Neuron (in vitro differentiated cells): ENCODE data around the gene IRX4.

Source experiments
- H2AFZ ChIP-seq: one replicate; pipeline ENCODE4 v1.6.1; 2013; ENCODE audit warnings: low read depth, mild to moderate bottlenecking, inconsistent platforms, low read length, moderate library complexity
- H3K27me3 ChIP-seq: one replicate; pipeline ENCODE4 v1.6.1; 2013; ENCODE audit warnings: low read length; ENCODE audit not compliant: insufficient read depth
- H3K36me3 ChIP-seq: one replicate; pipeline ENCODE4 v1.6.1; 2013; ENCODE audit warnings: low read length; ENCODE audit not compliant: insufficient read depth
- H3K4me1 ChIP-seq: one replicate; pipeline ENCODE4 v1.6.1; 2013; ENCODE audit warnings: low read length; ENCODE audit not compliant: insufficient read depth
- H3K4me3 ChIP-seq: 2 replicates; pipeline ENCODE4 v1.5.1; 2013; ENCODE audit warnings: mild to moderate bottlenecking, low read length, moderate library complexity
- H3K9me3 ChIP-seq: one replicate; pipeline ENCODE4 v1.6.1; 2013; ENCODE audit warnings: low read length

IRX4 gene

DNA sequence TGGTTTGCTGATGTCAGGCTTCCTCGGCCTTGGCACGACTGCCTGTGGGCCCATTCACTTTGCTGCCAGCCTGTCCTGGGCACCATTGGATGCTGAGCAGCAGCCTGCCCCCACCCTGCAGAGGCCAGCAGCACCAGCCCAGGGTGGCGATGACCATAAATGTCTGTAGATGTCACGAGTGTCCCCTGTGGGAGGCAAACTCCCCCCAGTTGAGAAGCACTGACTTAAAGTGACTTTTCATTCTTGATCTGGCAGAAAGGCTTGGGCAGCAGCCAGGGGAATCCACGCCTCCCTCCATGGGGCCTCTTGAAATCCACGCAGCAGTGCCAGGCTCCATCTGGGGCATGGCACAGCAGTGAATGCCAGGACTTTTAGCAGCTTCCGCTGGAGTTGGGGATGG, 21.8 kb downstream of the IRX4 start:
- no peak overlapping the region for H3K4me3 ChIP-seq
- no peaks in the 10 kb centered on the region for H3K27me3 ChIP-seq
- H3K36me3 ChIP-seq: no peaks in the 10 kb centered on the region
- H3K4me1 ChIP-seq: peaks cover 4% of the 10 kb centered on the region
- no peaks in the 10 kb centered on the region for H3K9me3 ChIP-seq
- H2AFZ ChIP-seq: no peak overlapping the region

DNA sequence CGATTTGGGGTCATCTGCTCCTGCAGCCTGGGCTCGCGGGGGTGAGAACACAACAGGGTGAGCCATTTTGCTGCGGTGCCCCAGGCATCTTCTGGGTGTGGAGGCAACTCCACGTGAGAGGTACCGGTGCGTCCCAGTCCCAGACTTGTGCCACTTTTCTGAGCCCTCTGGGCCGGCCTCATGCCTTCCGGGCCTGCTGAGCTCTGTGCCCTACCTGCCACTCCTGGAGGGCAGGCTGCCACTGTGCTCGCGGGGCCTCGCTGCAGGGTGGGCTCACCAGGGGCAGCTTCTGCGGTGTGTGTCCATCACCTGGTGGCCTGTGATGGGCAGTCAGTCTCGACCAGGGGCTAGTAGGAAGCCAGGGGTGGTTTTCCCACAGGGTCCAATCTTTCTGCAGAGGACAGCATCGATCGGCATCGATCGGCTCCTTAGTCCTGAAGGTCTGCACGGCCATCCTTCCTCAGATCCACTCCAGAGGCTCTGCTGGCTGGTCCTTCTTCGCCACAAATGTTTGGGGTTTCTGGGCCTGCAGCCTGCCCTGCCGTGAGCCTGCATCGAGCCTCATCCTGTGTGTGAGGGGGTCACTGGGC, 22.6 kb downstream of the IRX4 start:
- Histone ChIP-seq H3K27me3 (peaks cover 3% of the 10 kb centered on the region), H3K4me1 (peaks cover 4% of the 10 kb centered on the region), H3K36me3 (no peaks in the 10 kb centered on the region), H2AFZ (no peak overlapping the region), H3K9me3 (no peaks in the 10 kb centered on the region), H3K4me3 (no peak overlapping the region)

DNA sequence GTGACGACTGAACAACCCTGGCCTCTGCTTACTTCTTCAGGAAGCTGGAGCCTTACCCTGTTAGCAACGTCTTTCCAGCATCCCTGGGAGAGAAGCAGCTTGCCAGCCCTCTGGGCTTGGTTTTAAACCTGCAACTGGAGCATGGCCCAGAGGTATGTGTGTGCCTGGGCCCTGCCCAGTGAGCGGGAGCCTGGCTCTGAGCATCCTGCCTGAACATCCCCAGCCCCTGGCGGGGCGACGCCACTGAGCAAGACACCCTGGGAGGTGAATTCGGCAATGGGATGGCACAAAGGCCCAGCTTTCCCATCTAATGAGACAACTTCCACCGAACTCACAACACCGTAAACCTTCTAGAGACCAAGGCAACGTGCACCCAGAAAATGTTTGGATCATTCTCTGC, 23.6 kb downstream of the IRX4 start:
- no peaks in the 10 kb centered on the region for H3K9me3 ChIP-seq
- H3K4me3 ChIP-seq: no peak overlapping the region
- H3K27me3 ChIP-seq: peaks cover 3% of the 10 kb centered on the region
- no peaks in the 10 kb centered on the region for H3K36me3 ChIP-seq
- H3K4me1 ChIP-seq: peaks cover 4% of the 10 kb centered on the region
- no peak overlapping the region for H2AFZ ChIP-seq

DNA sequence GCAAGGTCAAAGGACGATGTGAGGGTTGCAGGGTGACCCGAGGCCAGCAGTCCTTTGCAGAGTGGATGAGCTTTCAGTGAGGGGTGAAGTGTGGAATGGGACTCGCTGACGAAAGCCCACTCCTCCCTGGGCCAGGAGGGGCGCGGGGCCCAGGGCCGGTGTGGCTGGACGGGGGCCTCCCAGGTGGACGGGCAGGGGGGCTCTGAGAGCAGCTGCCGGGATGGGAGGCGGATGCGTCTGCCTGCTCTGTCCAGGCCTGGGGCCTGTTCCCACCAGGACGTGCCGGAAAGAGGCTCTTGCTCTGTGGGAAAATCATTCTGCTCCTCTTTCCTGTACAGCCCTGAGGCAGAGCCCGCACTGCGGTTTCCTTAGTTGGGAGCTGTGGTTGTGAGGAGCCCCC, 24.3 kb downstream of the IRX4 start:
- Histone ChIP-seq H3K9me3 (no peaks in the 10 kb centered on the region), H3K4me1 (peaks cover 4% of the 10 kb centered on the region), H2AFZ (no peak overlapping the region), H3K36me3 (no peaks in the 10 kb centered on the region), H3K4me3 (no peak overlapping the region), H3K27me3 (peaks cover 3% of the 10 kb centered on the region)

DNA sequence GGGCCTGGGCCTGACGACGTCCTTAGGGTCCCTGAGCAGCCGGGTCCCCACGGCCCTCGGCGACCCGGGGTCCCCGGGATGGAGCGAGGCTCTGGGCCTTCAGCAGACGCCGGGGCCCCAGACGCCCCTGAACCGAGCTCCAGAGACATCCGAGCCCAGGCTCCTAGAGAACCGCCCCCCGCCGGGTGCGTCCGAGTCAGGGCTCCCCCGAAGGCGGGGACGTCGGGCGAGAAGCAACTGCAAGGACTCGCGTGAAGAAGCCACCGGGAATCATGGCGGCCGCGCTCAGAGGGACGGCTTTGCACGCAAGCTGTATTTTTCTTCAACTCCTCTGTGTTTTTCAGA, 25.5 kb downstream of the IRX4 start:
- Histone ChIP-seq H3K4me1 (peaks cover 2% of the 10 kb centered on the region), H3K9me3 (no peaks in the 10 kb centered on the region), H3K36me3 (no peaks in the 10 kb centered on the region), H2AFZ (no peak overlapping the region), H3K27me3 (peaks cover 3% of the 10 kb centered on the region), H3K4me3 (no peak overlapping the region)

DNA sequence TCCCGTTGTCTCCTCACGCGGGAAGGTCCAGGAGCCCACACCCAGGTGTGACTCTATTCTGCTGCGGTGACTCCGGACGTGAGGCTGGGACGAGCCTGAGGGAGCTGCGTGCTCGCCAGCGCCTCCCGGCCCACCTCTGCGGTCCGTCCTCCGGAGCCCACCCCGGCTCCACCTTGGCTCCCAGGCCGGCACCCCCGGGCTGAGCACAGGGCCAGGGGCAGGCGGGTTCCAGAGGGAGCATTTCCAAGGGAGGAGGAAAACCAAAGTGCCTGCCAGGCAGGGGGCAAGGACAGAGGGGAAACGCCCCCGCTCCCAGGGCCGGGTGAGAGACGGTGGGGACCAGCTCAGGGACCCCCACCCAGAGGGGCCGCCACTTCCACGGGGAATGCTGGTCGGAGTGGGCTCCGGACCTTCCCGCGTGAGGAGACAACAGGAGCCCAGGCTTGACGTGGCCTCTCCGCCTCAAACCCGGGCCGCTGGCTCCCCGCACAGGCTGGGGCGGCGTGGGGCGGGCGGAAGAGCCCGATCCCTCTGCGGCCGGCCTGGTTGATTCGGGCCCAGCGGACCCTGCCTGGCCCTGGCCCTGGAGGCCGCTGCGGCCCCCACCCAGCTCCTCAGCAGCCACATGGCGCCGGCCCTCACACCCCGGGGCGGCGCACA, 26.0 kb downstream of the IRX4 start:
- H3K9me3 ChIP-seq: no peaks in the 10 kb centered on the region
- no peaks in the 10 kb centered on the region for H3K36me3 ChIP-seq
- H3K27me3 ChIP-seq: peaks cover 3% of the 10 kb centered on the region
- H2AFZ ChIP-seq: no peak overlapping the region
- peaks cover 5% of the 10 kb centered on the region for H3K4me1 ChIP-seq
- H3K4me3 ChIP-seq: no peak overlapping the region

DNA sequence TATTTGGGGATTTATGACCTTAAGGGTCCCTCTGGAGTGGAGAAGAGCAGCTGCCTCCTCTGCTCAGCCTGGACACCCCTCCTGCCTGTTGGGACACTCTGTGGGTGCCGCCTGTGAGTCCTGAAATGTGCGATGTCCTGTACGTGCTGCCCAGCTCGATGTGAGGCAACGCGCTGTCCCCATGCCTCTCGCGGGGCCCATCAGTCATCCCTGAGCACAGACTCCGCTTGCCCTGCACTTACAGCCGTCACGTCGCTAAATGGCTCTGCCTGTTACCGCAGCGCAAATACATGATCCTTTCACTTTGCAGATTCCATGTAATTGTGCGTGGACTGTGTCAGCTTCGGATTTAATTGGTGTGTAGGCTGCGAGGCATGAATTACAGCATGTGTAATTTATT, 27.1 kb downstream of the IRX4 start:
- H3K4me3 ChIP-seq: no peak overlapping the region

DNA sequence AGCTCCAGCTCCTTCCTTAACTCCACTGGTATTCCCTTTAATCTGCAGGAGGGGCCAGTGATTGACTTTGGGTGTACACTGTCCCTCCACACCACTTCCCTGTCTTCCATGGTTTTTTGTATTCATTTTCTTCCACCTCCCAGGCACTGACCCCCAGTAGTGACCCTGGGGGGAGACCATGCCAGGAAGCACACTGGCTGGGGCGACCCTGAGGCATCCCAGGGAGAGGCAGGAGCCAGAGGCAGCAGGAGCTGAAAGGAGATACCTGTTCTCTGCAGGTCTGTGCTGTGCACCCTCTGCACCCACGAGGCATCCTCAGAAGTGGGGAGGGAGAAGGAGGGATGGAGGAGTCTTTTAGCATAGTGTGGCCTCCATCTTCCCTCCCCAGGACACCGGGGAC, 27.6 kb downstream of the IRX4 start:
- Histone ChIP-seq H3K27me3 (peaks cover 3% of the 10 kb centered on the region), H3K9me3 (no peaks in the 10 kb centered on the region), H3K4me3 (no peak overlapping the region), H2AFZ (no peak overlapping the region), H3K4me1 (peaks cover 19% of the 10 kb centered on the region), H3K36me3 (no peaks in the 10 kb centered on the region)

More for the DNA sequence above, 27.1 kb downstream of the IRX4 start:
- Histone ChIP-seq H2AFZ (no peak overlapping the region), H3K36me3 (no peaks in the 10 kb centered on the region), H3K4me1 (peaks cover 15% of the 10 kb centered on the region), H3K9me3 (no peaks in the 10 kb centered on the region), H3K27me3 (peaks cover 3% of the 10 kb centered on the region)

DNA sequence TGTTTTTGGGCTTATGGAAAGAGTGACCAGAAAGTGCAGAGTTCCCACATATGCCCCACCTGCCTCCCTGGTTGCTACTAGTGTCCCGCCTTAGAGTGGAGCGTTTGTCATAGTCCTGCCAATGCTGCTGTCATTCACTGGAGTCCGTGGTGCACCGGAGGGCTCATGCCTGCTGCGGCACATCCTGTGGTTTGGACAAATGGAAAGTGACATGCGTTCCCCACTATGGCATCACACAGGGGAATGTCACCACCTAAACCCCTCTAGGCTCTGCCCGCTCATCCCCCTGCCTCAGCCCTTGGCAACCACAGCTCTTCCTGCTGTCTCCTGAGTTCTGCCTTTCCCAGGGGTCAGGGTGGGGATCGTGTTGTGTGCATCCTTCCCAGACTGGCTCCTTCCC, 29.2 kb downstream of the IRX4 start:
- H3K4me3 ChIP-seq: no peak overlapping the region
- peaks cover 27% of the 10 kb centered on the region for H3K4me1 ChIP-seq
- H3K27me3 ChIP-seq: peaks cover 3% of the 10 kb centered on the region
- H2AFZ ChIP-seq: no peak overlapping the region
- H3K9me3 ChIP-seq: no peaks in the 10 kb centered on the region
- H3K36me3 ChIP-seq: no peaks in the 10 kb centered on the region

DNA sequence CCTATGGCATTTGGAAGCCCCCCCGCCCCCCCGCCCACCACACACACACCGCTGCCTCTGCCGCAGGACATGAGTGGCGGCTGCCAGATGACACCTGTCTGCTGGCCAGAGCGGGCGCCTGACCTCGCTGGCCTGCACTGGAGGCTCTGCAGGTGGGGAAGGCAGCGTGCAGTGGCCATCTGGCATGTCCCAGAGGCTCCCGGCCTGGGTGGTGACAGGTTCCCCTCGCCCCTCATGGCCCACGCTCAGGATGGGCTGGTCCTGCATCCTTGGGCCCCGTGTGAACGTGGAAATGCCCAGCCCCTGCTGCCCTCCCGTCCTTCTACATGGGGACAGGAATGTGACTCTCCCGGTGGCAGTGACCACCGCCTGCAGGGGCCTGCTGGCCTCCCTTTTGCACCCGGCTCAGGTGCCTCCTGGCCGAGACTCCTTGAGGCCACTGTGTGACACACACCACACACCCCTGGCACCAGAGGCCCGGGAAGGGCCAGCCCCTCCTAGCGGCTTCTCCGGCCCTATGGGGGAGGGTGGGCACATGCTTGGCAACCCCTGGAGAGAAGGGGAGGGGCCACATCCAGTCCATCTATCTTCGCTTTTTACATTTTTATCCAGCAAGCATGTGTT, 30.3 kb downstream of the IRX4 start:
- H3K9me3 ChIP-seq: no peaks in the 10 kb centered on the region
- H3K27me3 ChIP-seq: peaks cover 3% of the 10 kb centered on the region
- no peak overlapping the region for H2AFZ ChIP-seq
- no peak overlapping the region for H3K4me3 ChIP-seq
- H3K4me1 ChIP-seq: peaks cover 27% of the 10 kb centered on the region
- no peaks in the 10 kb centered on the region for H3K36me3 ChIP-seq

DNA sequence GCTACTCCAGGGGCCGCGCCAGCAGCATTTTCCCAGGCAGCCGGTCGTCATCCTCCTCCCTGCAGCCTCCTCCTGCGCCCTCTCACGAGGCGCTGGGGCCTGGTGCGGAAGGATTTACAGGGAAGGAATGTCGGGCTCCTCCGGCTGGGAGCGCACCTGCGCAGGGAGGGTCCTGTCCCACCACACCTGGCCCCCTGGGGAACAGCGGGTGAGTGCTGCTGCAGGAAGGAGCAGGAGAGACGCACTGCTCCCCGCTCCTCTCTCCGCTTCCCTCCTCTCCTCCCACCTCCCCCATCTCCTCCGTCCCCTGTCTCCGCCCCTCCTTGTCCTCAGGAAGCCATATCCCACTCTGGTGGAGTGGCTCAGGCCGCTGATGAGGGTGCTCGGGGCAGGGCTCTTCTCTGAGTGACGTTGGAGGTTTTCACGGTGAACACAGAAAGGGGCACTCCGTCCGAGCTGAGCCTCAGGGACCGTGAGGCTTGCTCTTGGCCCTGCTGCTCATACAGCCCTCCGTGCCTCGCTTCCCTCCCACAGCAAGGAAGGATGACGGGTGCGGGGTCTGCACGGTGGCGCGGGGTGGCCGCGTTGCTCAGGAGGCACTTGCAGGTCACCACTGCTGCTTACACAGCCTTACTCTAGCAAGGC, 31.3 kb downstream of the IRX4 start:
- Histone ChIP-seq H3K36me3 (no peaks in the 10 kb centered on the region), H2AFZ (no peak overlapping the region), H3K4me3 (no peak overlapping the region), H3K27me3 (peaks cover 3% of the 10 kb centered on the region), H3K9me3 (no peaks in the 10 kb centered on the region), H3K4me1 (peaks cover 27% of the 10 kb centered on the region)

DNA sequence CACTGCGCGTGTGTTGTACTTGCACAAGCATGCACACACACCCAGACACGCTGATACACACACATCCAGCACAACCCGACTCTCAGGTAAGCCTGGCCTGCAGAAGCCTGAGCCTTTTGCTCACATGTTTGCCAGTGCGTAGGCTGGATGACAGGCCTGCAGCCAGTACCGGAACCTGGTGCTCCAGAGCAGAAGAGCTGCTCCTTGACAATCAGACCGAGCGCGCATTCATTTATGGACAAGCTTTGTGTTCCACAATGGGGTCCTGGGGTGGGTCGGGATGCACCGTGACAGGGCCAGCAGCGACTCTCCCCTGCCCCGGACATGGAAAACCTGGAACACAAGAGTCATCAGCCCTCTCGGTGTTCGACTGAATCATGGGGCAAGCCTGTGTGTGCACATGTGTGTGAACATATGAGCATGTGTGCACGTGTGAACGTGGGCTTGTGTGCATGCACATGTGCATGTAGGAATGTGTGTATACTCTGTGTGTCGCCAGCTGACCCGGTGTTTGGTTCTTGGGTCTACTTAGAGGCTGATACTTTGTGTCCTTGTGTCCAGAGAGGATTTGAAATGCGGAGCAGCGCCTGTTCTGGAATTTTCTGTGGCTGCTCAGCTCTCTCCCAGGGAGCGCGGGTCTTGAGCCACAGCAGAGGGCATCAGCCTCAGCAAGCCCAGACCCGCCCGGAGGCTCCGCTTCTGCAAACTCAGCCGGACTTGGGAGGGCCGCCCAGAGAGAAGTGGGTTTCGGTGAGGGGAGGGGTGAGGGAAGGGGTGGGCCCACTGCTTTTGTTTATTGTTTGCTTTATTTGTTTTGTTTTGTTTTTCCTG, 32.2 kb downstream of the IRX4 start:
- no peaks in the 10 kb centered on the region for H3K9me3 ChIP-seq
- peaks cover 3% of the 10 kb centered on the region for H3K27me3 ChIP-seq
- H3K36me3 ChIP-seq: no peaks in the 10 kb centered on the region
- H3K4me1 ChIP-seq: peaks cover 27% of the 10 kb centered on the region
- no peak overlapping the region for H2AFZ ChIP-seq
- H3K4me3 ChIP-seq: no peak overlapping the region

DNA sequence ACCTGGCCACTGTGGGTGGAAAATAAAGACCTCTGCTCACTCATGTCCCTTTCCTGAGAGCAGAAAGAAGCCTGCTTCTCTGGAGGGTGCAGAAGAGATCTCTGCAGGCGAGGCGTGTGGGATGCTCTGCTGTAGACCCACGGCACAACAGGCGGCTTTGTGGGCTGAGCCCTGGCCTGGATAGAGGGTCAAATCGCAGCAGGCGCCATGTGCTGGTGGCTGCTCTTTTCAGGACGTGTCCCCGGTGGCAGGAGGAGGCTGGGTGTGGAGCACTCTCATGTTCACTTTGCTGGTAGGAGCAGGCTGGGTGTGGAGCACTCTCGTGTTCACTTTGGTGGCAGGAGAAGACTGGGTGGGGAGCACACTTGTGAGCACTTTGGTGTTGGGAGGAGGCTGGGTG, 35.1 kb downstream of the IRX4 start:
- peaks cover 27% of the 10 kb centered on the region for H3K4me1 ChIP-seq
- H2AFZ ChIP-seq: no peak overlapping the region
- no peaks in the 10 kb centered on the region for H3K36me3 ChIP-seq
- H3K27me3 ChIP-seq: no peaks in the 10 kb centered on the region
- no peaks in the 10 kb centered on the region for H3K9me3 ChIP-seq
- H3K4me3 ChIP-seq: no peak overlapping the region
